Cardiac fibroblast (primary cell): ENCODE results near the gene HMX1.

ENCODE experiments used
- DNase-seq, 2 donors: peaks; one replicate each; pipeline versions ENCODE4 v3.0.0 to v3.0.0-alpha.2; 2010; ENCODE audit warnings: low read depth in 2 of 2
- H3K4me3 ChIP-seq, 2 donors: replicated peaks in 1 of 2; 1 replicate in 1 of 2; 2 replicates in 1 of 2; pipeline ENCODE4 v1.5.1; 2011; ENCODE audit warnings: low read depth in 2 of 2, low read length in 2 of 2, mild to moderate bottlenecking in 2 of 2, moderate library complexity in 1 of 2
- CTCF ChIP-seq: IDR thresholded peaks from one replicate; pipeline ENCODE4 v1.5.1; 2011; ENCODE audit warnings: low read depth, mild to moderate bottlenecking, low read length, inconsistent platforms

Gene HMX1

GRCh38 chr4:8836664-8837171 is 34.9 kb downstream of the HMX1 start:
- no peak for DNase-seq
- no peak overlapping the region for H3K4me3 ChIP-seq
- no peak for TF ChIP-seq CTCF

GRCh38 chr4:8835521-8836365 is 35.9 kb downstream of the HMX1 start:
- H3K4me3 ChIP-seq = no peak overlapping the region
- TF ChIP-seq CTCF = no peak
- no peak for DNase-seq

GRCh38 chr4:8834681-8835220 is 36.9 kb downstream of the HMX1 start:
- DNase-seq = no peak
- TF ChIP-seq CTCF = no peak
- H3K4me3 ChIP-seq = no peak overlapping the region

GRCh38 chr4:8832113-8832915 is 39.3 kb downstream of the HMX1 start:
- H3K4me3 ChIP-seq = no peak overlapping the region
- TF ChIP-seq CTCF = no peak
- peak; percentile 8 for DNase-seq

GRCh38 chr4:8831221-8832112 is 40.2 kb downstream of the HMX1 start:
- no peak for DNase-seq
- no peak for TF ChIP-seq CTCF
- H3K4me3 ChIP-seq = no peak overlapping the region
